Natural killer cell (primary cell): Measurements from ENCODE around the gene C11orf98. TPM values are rescaled to one million over a fixed set of nuclear protein-coding genes. Genes with fewer than 3 reads are reported as not detected.

ENCODE experiments used
- ATAC-seq, 3 donors: fragments of 150-1000 bp in 2 of 3; fragments of 200-7000 bp in 1 of 3; cut with Tn5 transposase; 1 replicate in 1 of 3; 2 replicates in 2 of 3; pipeline ENCODE4 v1.10.0; 2021; ENCODE audit warnings: mild to moderate bottlenecking in 2 of 3, moderate library complexity in 2 of 3
- DNase-seq, 2 donors: peaks; one replicate each; pipeline versions ENCODE4 v3.0.0 to v3.0.0-alpha.2; 2013 to 2021; ENCODE audit warnings: mixed read lengths in 1 of 2
- H3K27ac ChIP-seq: one replicate; pipeline ENCODE4 v1.5.1; 2013; ENCODE audit warnings: mild to moderate bottlenecking, low read length
- H3K27me3 ChIP-seq: one replicate; pipeline ENCODE4 v1.6.1; 2013; ENCODE audit warnings: low read length; ENCODE audit not compliant: control insufficient read depth, insufficient read depth
- H3K36me3 ChIP-seq: one replicate; pipeline ENCODE4 v1.6.1; 2013; ENCODE audit warnings: low read length; ENCODE audit not compliant: control insufficient read depth, insufficient read depth
- H3K4me1 ChIP-seq: one replicate; pipeline ENCODE4 v1.6.1; 2013; ENCODE audit warnings: low read length; ENCODE audit not compliant: control insufficient read depth, insufficient read depth
- H3K4me3 ChIP-seq: one replicate; pipeline ENCODE4 v1.5.1; 2013; ENCODE audit warnings: low read length
- H3K9me3 ChIP-seq: one replicate; pipeline ENCODE4 v1.6.1; 2013; ENCODE audit warnings: low read length; ENCODE audit not compliant: control insufficient read depth, insufficient read depth
- H3K27ac Mint-ChIP-seq, 2 donors: one replicate each; pipeline ENCODE4 v1.8.0; 2022; ENCODE audit warnings: mild to moderate bottlenecking in 2 of 2, mixed read lengths in 2 of 2, moderate library complexity in 1 of 2
- H3K27me3 Mint-ChIP-seq, 2 donors: one replicate each; pipeline ENCODE4 v1.8.0; 2022; ENCODE audit warnings: low read depth in 2 of 2, mixed read lengths in 2 of 2
- H3K36me3 Mint-ChIP-seq: one replicate; pipeline ENCODE4 v1.8.0; 2022; ENCODE audit warnings: mixed read lengths
- H3K4me1 Mint-ChIP-seq, 2 donors: one replicate each; pipeline ENCODE4 v1.8.0; 2022; ENCODE audit warnings: mixed read lengths in 2 of 2
- H3K4me3 Mint-ChIP-seq: one replicate; pipeline ENCODE4 v1.8.0; 2022; ENCODE audit warnings: mild to moderate bottlenecking, moderate library complexity, mixed read lengths
- H3K9me3 Mint-ChIP-seq, 2 donors: one replicate each; pipeline ENCODE4 v1.8.0; 2022; ENCODE audit warnings: mixed read lengths in 2 of 2
- WGBS: methylation state at CpG from one replicate; pipeline ENCODE4 v1.1.7; 2013; ENCODE audit warnings: missing lambda C conversion rate; ENCODE audit not compliant: insufficient coverage; 5-methylcytosine and 5-hydroxymethylcytosine counted together
- intact Hi-C: fragments of 100-400 bp; cut with micrococcal nuclease; formaldehyde crosslinking; loops from one replicate; pipeline ENCODE4 v1.14.2; 2022
- total RNA-seq, 4 donors: library from RNA; stranded (reverse); fragments of 120-200 nt in 1 of 4; gene quantifications; one replicate each; pipeline versions ENCODE4 v1.2.3 to v1.2.4, GENCODE V29; 2013 to 2022
- TF ChIP-seq, protein P1 (sequence below): fragments of 200-600 bp; IDR thresholded peaks from one replicate; pipeline ENCODE4 v1.8.0; 2022; ENCODE audit warnings: antibody characterized with exemption

Gene C11orf98
- total RNA-seq, 3 donors from 2014 or later (not counting 1 experiment from before 2014, with no cell fraction given): 36.5 to 57.9 (median 39.1) TPM

DNA sequence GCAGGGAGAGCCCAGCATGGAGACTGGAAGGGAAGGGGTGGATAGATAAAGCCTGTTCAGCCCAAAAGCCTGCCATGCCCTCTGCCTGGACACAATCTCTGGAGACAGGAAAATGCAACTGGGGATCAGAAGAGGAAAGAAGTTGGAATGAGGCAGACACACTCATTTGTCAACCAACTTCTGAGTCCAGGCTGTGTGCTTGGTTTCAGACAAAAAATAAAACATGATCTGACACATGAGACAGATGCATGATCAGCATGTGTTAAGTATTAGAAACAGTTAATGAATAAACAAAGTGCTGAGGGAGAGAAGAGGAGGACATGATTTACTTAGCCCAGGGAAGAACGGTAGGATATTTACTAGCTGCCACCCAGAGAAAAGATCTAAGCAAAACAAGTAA, 23.5 kb upstream of the C11orf98 start:
- no peaks in the 10 kb centered on the region for H3K9me3 ChIP-seq
- WGBS: 100% methylated on average over 1 of the region's 1 CpG
- TF ChIP-seq, protein P1, sequence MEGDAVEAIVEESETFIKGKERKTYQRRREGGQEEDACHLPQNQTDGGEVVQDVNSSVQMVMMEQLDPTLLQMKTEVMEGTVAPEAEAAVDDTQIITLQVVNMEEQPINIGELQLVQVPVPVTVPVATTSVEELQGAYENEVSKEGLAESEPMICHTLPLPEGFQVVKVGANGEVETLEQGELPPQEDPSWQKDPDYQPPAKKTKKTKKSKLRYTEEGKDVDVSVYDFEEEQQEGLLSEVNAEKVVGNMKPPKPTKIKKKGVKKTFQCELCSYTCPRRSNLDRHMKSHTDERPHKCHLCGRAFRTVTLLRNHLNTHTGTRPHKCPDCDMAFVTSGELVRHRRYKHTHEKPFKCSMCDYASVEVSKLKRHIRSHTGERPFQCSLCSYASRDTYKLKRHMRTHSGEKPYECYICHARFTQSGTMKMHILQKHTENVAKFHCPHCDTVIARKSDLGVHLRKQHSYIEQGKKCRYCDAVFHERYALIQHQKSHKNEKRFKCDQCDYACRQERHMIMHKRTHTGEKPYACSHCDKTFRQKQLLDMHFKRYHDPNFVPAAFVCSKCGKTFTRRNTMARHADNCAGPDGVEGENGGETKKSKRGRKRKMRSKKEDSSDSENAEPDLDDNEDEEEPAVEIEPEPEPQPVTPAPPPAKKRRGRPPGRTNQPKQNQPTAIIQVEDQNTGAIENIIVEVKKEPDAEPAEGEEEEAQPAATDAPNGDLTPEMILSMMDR: no peak
- H3K4me1 Mint-ChIP-seq: no peaks in the 10 kb centered on the region
- H3K36me3 ChIP-seq: peaks cover 21% of the 10 kb centered on the region
- peaks cover 0 to 9% of the 10 kb centered on the region in 2 donors for H3K27me3 Mint-ChIP-seq
- no peaks in the 10 kb centered on the region for H3K4me1 ChIP-seq
- no peak overlapping the region for H3K4me3 Mint-ChIP-seq
- no peak overlapping the region for H3K4me3 ChIP-seq
- ATAC-seq (no peak), DNase-seq (no peak)
- H3K36me3 Mint-ChIP-seq: no peaks in the 10 kb centered on the region
- peaks cover 6% of the 10 kb centered on the region for H3K27me3 ChIP-seq
- H3K27ac Mint-ChIP-seq: no peak overlapping the region
- H3K9me3 Mint-ChIP-seq: no peaks in the 10 kb centered on the region
- intact Hi-C loops: no loop called here
- no peak overlapping the region for H3K27ac ChIP-seq

DNA sequence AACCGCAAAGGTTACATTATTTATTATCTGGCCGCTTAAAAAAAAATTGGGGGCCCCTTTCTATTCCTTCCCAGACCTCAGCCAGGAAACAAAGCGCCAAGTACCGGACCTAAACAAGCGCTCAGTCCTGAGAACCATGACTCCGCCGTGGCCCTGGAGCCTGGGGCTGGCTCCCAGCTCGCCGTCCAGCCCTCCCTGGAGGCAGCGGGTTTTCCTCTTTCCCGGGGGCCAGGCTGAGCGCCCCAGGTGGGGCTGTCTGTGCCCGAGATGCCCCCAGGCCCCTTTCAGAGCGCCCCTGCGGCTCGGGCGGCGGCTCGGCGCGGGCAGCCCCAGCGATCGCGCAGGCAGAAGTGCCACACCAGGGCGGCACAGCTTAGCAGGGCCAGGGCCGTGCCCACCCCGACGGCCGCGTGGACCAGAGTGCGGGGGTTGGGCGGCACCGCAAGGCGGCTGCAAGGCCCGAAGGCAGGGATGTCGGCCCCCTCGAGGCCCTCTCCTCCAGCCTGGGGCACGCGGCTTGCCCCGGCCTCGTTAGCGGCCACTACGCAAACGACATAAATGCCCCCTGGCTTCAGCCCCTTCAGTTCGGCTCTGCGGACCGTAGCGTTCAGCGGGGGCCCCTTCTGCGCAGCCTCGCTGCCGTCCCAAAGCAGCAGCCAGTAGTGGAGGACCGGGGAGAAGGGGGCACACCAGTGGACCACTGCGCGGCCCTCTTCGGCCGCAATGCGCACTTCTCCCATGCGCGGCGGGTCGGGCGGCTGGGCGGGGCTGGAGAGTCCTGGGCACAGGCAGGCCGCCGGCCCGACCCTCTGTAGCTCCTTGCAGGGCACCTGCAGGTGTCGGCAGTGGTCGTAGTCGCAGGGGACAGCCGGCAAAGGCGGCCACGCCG, 22.7 kb upstream of the C11orf98 start:
- Histone ChIP-seq H3K9me3 (no peaks in the 10 kb centered on the region), H3K4me1 (no peaks in the 10 kb centered on the region), H3K36me3 (peaks cover 16% of the 10 kb centered on the region), H3K27me3 (peaks cover 6% of the 10 kb centered on the region), H3K27ac (no peak overlapping the region), H3K4me3 (no peak overlapping the region)
- no peaks in the 10 kb centered on the region for H3K4me1 Mint-ChIP-seq
- no peak overlapping the region for H3K27ac Mint-ChIP-seq
- 43% methylated on average over 74 of the region's 74 CpGs for WGBS
- H3K36me3 Mint-ChIP-seq: no peaks in the 10 kb centered on the region
- no peaks in the 10 kb centered on the region for H3K9me3 Mint-ChIP-seq
- DNase-seq (no peak), ATAC-seq (no peak)
- H3K27me3 Mint-ChIP-seq: peaks cover 0 to 9% of the 10 kb centered on the region in 2 donors
- TF ChIP-seq, protein P1: no peak
- intact Hi-C loops: no loop called here
- no peak overlapping the region for H3K4me3 Mint-ChIP-seq

DNA sequence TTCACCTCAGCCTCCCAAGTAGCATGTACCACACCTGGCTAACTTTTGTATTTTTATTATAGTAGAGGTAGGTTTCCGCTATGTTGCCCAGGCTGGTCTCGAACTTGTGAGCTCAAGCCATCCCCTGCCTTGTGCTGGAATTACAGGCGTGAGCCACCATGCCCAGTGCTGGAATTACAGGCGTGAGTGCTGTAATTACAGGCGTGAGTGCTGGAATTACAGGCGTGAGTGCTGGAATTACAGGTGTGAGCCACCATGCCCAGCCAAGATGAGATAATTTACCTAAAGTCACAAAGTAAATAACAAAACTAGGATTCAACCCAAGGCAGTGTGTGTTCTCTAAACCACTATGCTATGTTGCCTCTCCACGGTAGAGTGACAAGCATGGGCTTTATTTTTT, 17.5 kb upstream of the C11orf98 start:
- Mint-ChIP-seq H3K27ac (no peak overlapping the region), H3K9me3 (no peaks in the 10 kb centered on the region), H3K27me3 (peaks cover 0 to 2% of the 10 kb centered on the region in 2 donors), H3K4me3 (no peak overlapping the region), H3K36me3 (no peaks in the 10 kb centered on the region), H3K4me1 (peaks cover 17 to 21% of the 10 kb centered on the region in 2 donors)
- ATAC-seq: no peak
- Histone ChIP-seq H3K4me1 (peaks cover 19% of the 10 kb centered on the region), H3K36me3 (peaks cover 6% of the 10 kb centered on the region), H3K27ac (no peak overlapping the region), H3K9me3 (no peaks in the 10 kb centered on the region), H3K4me3 (no peak overlapping the region), H3K27me3 (peaks cover 6% of the 10 kb centered on the region)
- WGBS: 90% methylated on average over 6 of the region's 7 CpGs
- DNase-seq: no peak
- intact Hi-C loops: no loop called here
- TF ChIP-seq, protein P1: no peak
